C4-2B (cell line): Measurements from ENCODE around the gene ACP6.

ENCODE experiments used
- H3K27ac ChIP-seq: fragments of 450-650 bp; 2 replicates; pipeline ENCODE4 v1.5.1; 2017
- ZFX ChIP-seq: fragments of 450-650 bp; IDR thresholded peaks from 2 replicates; pipeline ENCODE4 v1.6.1; 2017
- TF ChIP-seq, protein P1 (sequence below): fragments of 450-650 bp; conservative IDR thresholded peaks from 2 replicates; pipeline ENCODE4 v1.5.1; 2017; ENCODE audit warnings: mild to moderate bottlenecking

Gene ACP6

GRCh38 chr1:147670319-147671001 is at the start of gene ACP6:
Gene ACP6 (minus strand): TSS chr1:147670524. CDS start chr1:147670048, 476 bp downstream.
- peak within 1 kb of the TSS; percentile 92 for H3K27ac ChIP-seq
- TF ChIP-seq ZFX: no peak; the same call in 1 of the 2 replicates
- TF ChIP-seq, protein P1, sequence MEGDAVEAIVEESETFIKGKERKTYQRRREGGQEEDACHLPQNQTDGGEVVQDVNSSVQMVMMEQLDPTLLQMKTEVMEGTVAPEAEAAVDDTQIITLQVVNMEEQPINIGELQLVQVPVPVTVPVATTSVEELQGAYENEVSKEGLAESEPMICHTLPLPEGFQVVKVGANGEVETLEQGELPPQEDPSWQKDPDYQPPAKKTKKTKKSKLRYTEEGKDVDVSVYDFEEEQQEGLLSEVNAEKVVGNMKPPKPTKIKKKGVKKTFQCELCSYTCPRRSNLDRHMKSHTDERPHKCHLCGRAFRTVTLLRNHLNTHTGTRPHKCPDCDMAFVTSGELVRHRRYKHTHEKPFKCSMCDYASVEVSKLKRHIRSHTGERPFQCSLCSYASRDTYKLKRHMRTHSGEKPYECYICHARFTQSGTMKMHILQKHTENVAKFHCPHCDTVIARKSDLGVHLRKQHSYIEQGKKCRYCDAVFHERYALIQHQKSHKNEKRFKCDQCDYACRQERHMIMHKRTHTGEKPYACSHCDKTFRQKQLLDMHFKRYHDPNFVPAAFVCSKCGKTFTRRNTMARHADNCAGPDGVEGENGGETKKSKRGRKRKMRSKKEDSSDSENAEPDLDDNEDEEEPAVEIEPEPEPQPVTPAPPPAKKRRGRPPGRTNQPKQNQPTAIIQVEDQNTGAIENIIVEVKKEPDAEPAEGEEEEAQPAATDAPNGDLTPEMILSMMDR: no peak

- no peak overlapping the region for H3K27ac ChIP-seq
- no peak for TF ChIP-seq ZFX
- TF ChIP-seq, protein P1: no peak
Observed at GRCh38 chr1:147719711-147720225, 49.4 kb upstream of the ACP6 start.

- TF ChIP-seq ZFX: no peak
- TF ChIP-seq, protein P1: no peak
- H3K27ac ChIP-seq: no peak overlapping the region
Observed at GRCh38 chr1:147719029-147719698, 48.8 kb upstream of the ACP6 start.

GRCh38 chr1:147717706-147718097 is 47.4 kb upstream of the ACP6 start:
- no peak for TF ChIP-seq ZFX
- TF ChIP-seq, protein P1: no peak
- peak overlapping the region; percentile 82 for H3K27ac ChIP-seq

DNA sequence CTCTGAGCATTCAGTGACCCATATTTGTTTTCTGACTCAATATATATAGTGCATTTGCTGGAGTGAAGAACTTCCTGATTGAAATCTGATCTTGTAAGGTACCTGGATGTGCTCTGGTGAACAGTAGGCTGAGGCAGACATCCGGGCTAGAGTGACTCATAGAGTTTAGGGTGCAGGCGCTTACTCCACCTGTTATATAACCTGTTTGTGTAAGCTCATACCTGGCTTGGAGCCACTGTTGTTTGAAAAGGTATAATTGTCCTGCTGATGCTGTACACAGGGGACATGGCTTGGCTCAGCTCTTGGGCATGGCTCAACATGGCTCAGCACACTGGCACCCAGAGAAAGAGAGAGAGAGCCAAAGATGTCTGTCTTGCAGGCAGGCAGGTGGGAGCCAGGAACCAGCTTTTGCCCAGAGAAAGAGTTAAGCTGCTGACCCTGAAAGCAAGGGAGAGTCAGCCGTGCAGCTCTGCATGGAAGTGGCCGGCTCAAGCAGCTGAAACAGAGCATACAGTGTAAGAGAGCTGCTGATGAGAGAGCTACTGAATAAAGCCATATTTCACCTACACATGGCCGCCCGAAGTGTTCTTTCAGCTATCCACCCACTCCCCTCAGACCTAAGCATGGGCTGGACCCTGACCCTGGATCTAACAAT is 46.9 kb upstream of the ACP6 start:
- H3K27ac ChIP-seq: peak overlapping the region; percentile 82

GRCh38 chr1:147712605-147713004 is 42.3 kb upstream of the ACP6 start:
- no peak for TF ChIP-seq ZFX
- TF ChIP-seq, protein P1: no peak
- H3K27ac ChIP-seq: no peak overlapping the region

More for the DNA sequence above, 46.9 kb upstream of the ACP6 start:
- TF ChIP-seq ZFX: no peak
- TF ChIP-seq, protein P1: no peak
